Astrocyte (in vitro differentiated cells and primary cell): ENCODE measurements around the gene C3orf80. TPM values are rescaled to one million over a fixed set of nuclear protein-coding genes. Genes with fewer than 3 reads are reported as not detected.

Experiments
- DNase-seq: peaks from one replicate; pipeline ENCODE4 v3.0.0-alpha.2; 2010; ENCODE audit warnings: low read depth
- FAIRE-seq: peaks from 2 replicates; lab custom pipeline; 2011; peaks lifted over from hg19 to GRCh38; lab: Jason Lieb, UNC
- H2AFZ ChIP-seq: 2 replicates; pipeline ENCODE4 v1.6.0; 2012; ENCODE audit warnings: low read depth, low read length, inconsistent platforms
- H3K27ac ChIP-seq: 2 replicates; pipeline ENCODE4 v1.5.1; 2011; ENCODE audit warnings: low read depth, low read length, inconsistent platforms
- H3K27me3 ChIP-seq: 2 replicates; pipeline ENCODE4 v1.6.0; 2011; ENCODE audit warnings: low read length, inconsistent platforms; ENCODE audit not compliant: insufficient read depth
- H3K36me3 ChIP-seq: 2 replicates; pipeline ENCODE4 v1.5.1; 2011; ENCODE audit warnings: low read length, inconsistent platforms; ENCODE audit not compliant: insufficient read depth
- H3K4me1 ChIP-seq: 2 replicates; pipeline ENCODE4 v1.5.1; 2011; ENCODE audit warnings: low read length, inconsistent platforms; ENCODE audit not compliant: insufficient read depth
- H3K4me2 ChIP-seq: 2 replicates; pipeline ENCODE4 v1.6.0; 2012; ENCODE audit warnings: low read length, inconsistent platforms
- H3K4me3 ChIP-seq: 2 replicates; pipeline ENCODE4 v1.5.1; 2011; ENCODE audit warnings: low read depth, mild to moderate bottlenecking, low read length, inconsistent platforms; ENCODE audit not compliant: insufficient read depth
- H3K79me2 ChIP-seq: 2 replicates; pipeline ENCODE4 v1.6.0; 2012; ENCODE audit warnings: mild to moderate bottlenecking, low read length, inconsistent platforms; ENCODE audit not compliant: insufficient read depth
- H3K9ac ChIP-seq: 2 replicates; pipeline ENCODE4 v1.6.0; 2012; ENCODE audit warnings: mild to moderate bottlenecking, low read length, inconsistent platforms
- H3K9me3 ChIP-seq: 2 replicates; pipeline ENCODE4 v1.5.1; 2012; ENCODE audit warnings: low read depth, mild to moderate bottlenecking, low read length, inconsistent platforms; ENCODE audit not compliant: insufficient read depth
- H4K20me1 ChIP-seq: 2 replicates; pipeline ENCODE4 v1.6.0; 2012; ENCODE audit warnings: low read length, inconsistent platforms; ENCODE audit not compliant: insufficient read depth
- H3K27ac Mint-ChIP-seq: one replicate; pipeline ENCODE4 v1.8.0; 2021; ENCODE audit warnings: mild to moderate bottlenecking, mixed read lengths; ENCODE audit not compliant: unreplicated experiment
- H3K27me3 Mint-ChIP-seq: one replicate; pipeline ENCODE4 v1.8.0; 2021; ENCODE audit warnings: low read depth, mixed read lengths; ENCODE audit not compliant: unreplicated experiment
- H3K36me3 Mint-ChIP-seq: one replicate; pipeline ENCODE4 v1.8.0; 2021; ENCODE audit warnings: low read depth, mixed read lengths; ENCODE audit not compliant: unreplicated experiment
- H3K4me1 Mint-ChIP-seq: one replicate; pipeline ENCODE4 v1.8.0; 2021; ENCODE audit warnings: low read depth, mixed read lengths; ENCODE audit not compliant: unreplicated experiment
- H3K4me3 Mint-ChIP-seq: one replicate; pipeline ENCODE4 v1.8.0; 2021; ENCODE audit warnings: mild to moderate bottlenecking, moderate library complexity, mixed read lengths; ENCODE audit not compliant: unreplicated experiment
- H3K9me3 Mint-ChIP-seq: one replicate; pipeline ENCODE4 v1.8.0; 2021; ENCODE audit warnings: mild to moderate bottlenecking, mixed read lengths; ENCODE audit not compliant: unreplicated experiment
- EZH2 ChIP-seq: IDR thresholded peaks from 2 replicates; pipeline ENCODE4 v1.6.1; 2012; ENCODE audit warnings: mild to moderate bottlenecking, low read length, inconsistent platforms; ENCODE audit not compliant: insufficient read depth
- total RNA-seq: library from RNA; stranded (reverse); gene quantifications from 2 replicates; pipeline ENCODE4 v1.2.1, GENCODE V29; 2021
- TF ChIP-seq, protein P1 (sequence below): IDR thresholded peaks from 2 replicates; pipeline ENCODE4 v1.5.1; 2011; ENCODE audit warnings: low read depth, mild to moderate bottlenecking, inconsistent platforms, low read length, moderate library complexity; ENCODE audit not compliant: insufficient read depth

Gene C3orf80
- total RNA-seq, 1 donor from 2014 or later: 6.5 TPM

GRCh38 chr3:160247766-160248165 is 22.5 kb downstream of the C3orf80 start:
- H3K27me3 ChIP-seq: no peaks in the 10 kb centered on the region
- H3K27ac ChIP-seq: no peak overlapping the region
- Mint-ChIP-seq H3K27me3 (no peaks in the 10 kb centered on the region), H3K4me1 (peaks cover 27% of the 10 kb centered on the region), H3K4me3 (no peak overlapping the region), H3K27ac (no peak overlapping the region), H3K9me3 (peaks cover 6% of the 10 kb centered on the region), H3K36me3 (peaks cover 1% of the 10 kb centered on the region)
- H3K9me3 ChIP-seq: no peaks in the 10 kb centered on the region
- FAIRE-seq (no peak), DNase-seq (no peak)
- H3K79me2 ChIP-seq: no peaks in the 10 kb centered on the region
- TF ChIP-seq EZH2: no peak
- TF ChIP-seq, protein P1, sequence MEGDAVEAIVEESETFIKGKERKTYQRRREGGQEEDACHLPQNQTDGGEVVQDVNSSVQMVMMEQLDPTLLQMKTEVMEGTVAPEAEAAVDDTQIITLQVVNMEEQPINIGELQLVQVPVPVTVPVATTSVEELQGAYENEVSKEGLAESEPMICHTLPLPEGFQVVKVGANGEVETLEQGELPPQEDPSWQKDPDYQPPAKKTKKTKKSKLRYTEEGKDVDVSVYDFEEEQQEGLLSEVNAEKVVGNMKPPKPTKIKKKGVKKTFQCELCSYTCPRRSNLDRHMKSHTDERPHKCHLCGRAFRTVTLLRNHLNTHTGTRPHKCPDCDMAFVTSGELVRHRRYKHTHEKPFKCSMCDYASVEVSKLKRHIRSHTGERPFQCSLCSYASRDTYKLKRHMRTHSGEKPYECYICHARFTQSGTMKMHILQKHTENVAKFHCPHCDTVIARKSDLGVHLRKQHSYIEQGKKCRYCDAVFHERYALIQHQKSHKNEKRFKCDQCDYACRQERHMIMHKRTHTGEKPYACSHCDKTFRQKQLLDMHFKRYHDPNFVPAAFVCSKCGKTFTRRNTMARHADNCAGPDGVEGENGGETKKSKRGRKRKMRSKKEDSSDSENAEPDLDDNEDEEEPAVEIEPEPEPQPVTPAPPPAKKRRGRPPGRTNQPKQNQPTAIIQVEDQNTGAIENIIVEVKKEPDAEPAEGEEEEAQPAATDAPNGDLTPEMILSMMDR: no peak
- no peak overlapping the region for H2AFZ ChIP-seq
- no peaks in the 10 kb centered on the region for H3K36me3 ChIP-seq
- no peak overlapping the region for H3K4me2 ChIP-seq
- no peak overlapping the region for H3K4me3 ChIP-seq
- no peaks in the 10 kb centered on the region for H4K20me1 ChIP-seq
- no peak overlapping the region for H3K9ac ChIP-seq
- no peaks in the 10 kb centered on the region for H3K4me1 ChIP-seq

DNA sequence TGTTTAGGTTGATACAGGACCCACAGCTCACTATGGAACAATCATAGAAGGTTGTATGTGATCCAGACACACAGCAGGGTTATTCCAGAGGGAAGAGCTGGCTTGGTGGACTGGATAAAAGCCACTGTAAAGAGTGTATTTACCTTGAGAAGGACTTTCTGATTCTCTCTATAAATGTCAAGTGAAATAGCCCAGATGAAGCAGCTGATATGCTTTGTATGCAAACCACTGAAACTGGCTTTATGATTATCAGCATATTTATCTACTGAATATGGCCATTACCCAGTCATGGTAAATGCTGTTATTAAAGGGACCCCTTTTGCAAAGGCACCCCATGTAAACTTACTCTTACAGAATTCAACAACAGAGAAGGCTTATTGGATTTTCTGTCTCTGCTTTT is 28.1 kb downstream of the C3orf80 start:
- Mint-ChIP-seq H3K27me3 (no peaks in the 10 kb centered on the region), H3K27ac (peak overlapping the region; percentile 41), H3K9me3 (no peaks in the 10 kb centered on the region), H3K4me3 (no peak overlapping the region), H3K4me1 (peaks cover 6% of the 10 kb centered on the region), H3K36me3 (peaks cover 3% of the 10 kb centered on the region)
- no peak overlapping the region for H3K9ac ChIP-seq
- H3K36me3 ChIP-seq: no peaks in the 10 kb centered on the region
- H3K4me2 ChIP-seq: no peak overlapping the region
- TF ChIP-seq, protein P1: no peak
- TF ChIP-seq EZH2: no peak
- H3K79me2 ChIP-seq: no peaks in the 10 kb centered on the region
- no peaks in the 10 kb centered on the region for H3K27me3 ChIP-seq
- H3K9me3 ChIP-seq: no peaks in the 10 kb centered on the region
- DNase-seq: no peak
- H3K4me1 ChIP-seq: no peaks in the 10 kb centered on the region
- H4K20me1 ChIP-seq: no peaks in the 10 kb centered on the region
- H3K27ac ChIP-seq: no peak overlapping the region
- no peak for FAIRE-seq
- no peak overlapping the region for H2AFZ ChIP-seq
- H3K4me3 ChIP-seq: no peak overlapping the region

GRCh38 chr3:160257606-160258005 is 32.4 kb downstream of the C3orf80 start:
- no peak overlapping the region for H2AFZ ChIP-seq
- H3K4me1 Mint-ChIP-seq: peaks cover 2% of the 10 kb centered on the region
- no peaks in the 10 kb centered on the region for H3K27me3 ChIP-seq
- no peak overlapping the region for H3K27ac Mint-ChIP-seq
- no peak overlapping the region for H3K4me3 ChIP-seq
- peaks cover 2% of the 10 kb centered on the region for H3K9me3 Mint-ChIP-seq
- no peak for TF ChIP-seq EZH2
- TF ChIP-seq, protein P1: no peak
- H3K36me3 Mint-ChIP-seq: peaks cover 6% of the 10 kb centered on the region
- no peak overlapping the region for H3K9ac ChIP-seq
- H3K36me3 ChIP-seq: no peaks in the 10 kb centered on the region
- FAIRE-seq (no peak), DNase-seq (no peak)
- no peaks in the 10 kb centered on the region for H4K20me1 ChIP-seq
- no peaks in the 10 kb centered on the region for H3K4me1 ChIP-seq
- no peaks in the 10 kb centered on the region for H3K79me2 ChIP-seq
- H3K27me3 Mint-ChIP-seq: no peaks in the 10 kb centered on the region
- H3K4me2 ChIP-seq: no peak overlapping the region
- H3K9me3 ChIP-seq: no peaks in the 10 kb centered on the region
- H3K27ac ChIP-seq: no peak overlapping the region
- H3K4me3 Mint-ChIP-seq: no peak overlapping the region
